Lower leg skin (tissue), 3 donors: ENCODE results near the gene PRG2.

Experiments used
- CTCF ChIP-seq, 3 donors: fragments of 450-650 bp; IDR thresholded peaks; one replicate each; pipeline ENCODE4 v1.5.1; 2016; ENCODE audit warnings: antibody characterized with exemption in 3 of 3, mild to moderate bottlenecking in 3 of 3, moderate library complexity in 2 of 3
- POLR2A ChIP-seq, 2 donors: fragments of 450-650 bp; IDR thresholded peaks; one replicate each; pipeline ENCODE4 v1.6.1; 2016 to 2017; ENCODE audit warnings: antibody characterized with exemption in 2 of 2, mild to moderate bottlenecking in 1 of 2, moderate library complexity in 1 of 2

- TF ChIP-seq CTCF (IDR thresholded peaks at IDR 0.05) = no peak
- no peak for TF ChIP-seq POLR2A (IDR thresholded peaks at IDR 0.05)
Measured at GRCh38 chr11:57424137-57424791, 33.8 kb upstream of the PRG2 start.
